Subcutaneous adipose tissue (tissue), 4 donors: ENCODE results near the gene SBF2. TPM values are rescaled to one million over a fixed set of nuclear protein-coding genes. Genes with fewer than 3 reads are reported as not detected.

Experiments used
- CTCF ChIP-seq: fragments of 450-650 bp; IDR thresholded peaks from one replicate; pipeline ENCODE4 v1.5.1; 2016; ENCODE audit warnings: low read depth, mild to moderate bottlenecking, control low read depth, antibody characterized with exemption, moderate library complexity
- total RNA-seq, 4 donors: library from RNA; depleted of rRNA; stranded (reverse); fragments of >200 nt; gene quantifications; one replicate each; pipeline ENCODE4 v1.1.0, GENCODE V29; 2016

Gene SBF2
- total RNA-seq, 4 donors from 2014 or later = 87.2 to 103 (median 97.3) TPM

GRCh38 chr11:10247011-10247410 is 47.0 kb downstream of the SBF2 start:
- no peak for TF ChIP-seq CTCF

GRCh38 chr11:10243896-10244575 is 50.0 kb downstream of the SBF2 start:
- TF ChIP-seq CTCF = no peak

- TF ChIP-seq CTCF = no peak
Measured at GRCh38 chr11:10236840-10237239, 57.2 kb downstream of the SBF2 start.

- no peak for TF ChIP-seq CTCF
Measured at GRCh38 chr11:10233581-10233980, 60.4 kb downstream of the SBF2 start.

GRCh38 chr11:10232756-10233155 is 61.3 kb downstream of the SBF2 start:
- no peak for TF ChIP-seq CTCF

- no peak for TF ChIP-seq CTCF
Measured at GRCh38 chr11:10225553-10225952, 68.5 kb downstream of the SBF2 start.

GRCh38 chr11:10222399-10222798 is 71.6 kb downstream of the SBF2 start:
- no peak for TF ChIP-seq CTCF
